Pancreas (tissue), 10 donors: ENCODE results near the gene CLSTN2. TPM values are rescaled to one million over a fixed set of nuclear protein-coding genes. Genes with fewer than 3 reads are reported as not detected.

ENCODE experiments used
- ATAC-seq, 4 donors: fragments of 200-7000 bp; cut with Tn5 transposase; one replicate each; pipeline versions ENCODE4 v1.8.0 to v1.9.1; 2020; ENCODE audit warnings: mild to moderate bottlenecking in 4 of 4, moderate library complexity in 4 of 4
- DNase-seq, 6 donors: peaks; one replicate each; pipeline ENCODE4 v3.0.0-alpha.2; 2020
- FAIRE-seq: peaks from 2 replicates; lab custom pipeline; 2012; peaks lifted over from hg19 to GRCh38; lab: Jason Lieb, UNC
- H3K27ac ChIP-seq, 4 donors: fragments of 200-600 bp; sonication (generic); 1 replicate in 3 of 4; 2 replicates in 1 of 4; pipeline versions ENCODE4 v1.5.0 to v1.8.0; 2020
- H3K27me3 ChIP-seq, 4 donors: fragments of 200-600 bp; one replicate each; pipeline ENCODE4 v1.8.0; 2021
- H3K36me3 ChIP-seq, 3 donors: fragments of 200-600 bp; sonication (generic) in 1 of 3; one replicate each; pipeline versions ENCODE4 v1.5.0 to v1.8.0; 2020 to 2021
- H3K4me1 ChIP-seq, 3 donors: fragments of 200-600 bp; one replicate each; pipeline ENCODE4 v1.8.0; 2021
- H3K4me3 ChIP-seq, 4 donors: fragments of 200-600 bp; sonication (generic) in 2 of 4; one replicate each; pipeline versions ENCODE4 v1.5.0 to v1.8.0; 2020 to 2021
- H3K9me3 ChIP-seq, 4 donors: fragments of 200-600 bp; one replicate each; pipeline ENCODE4 v1.8.0; 2021
- WGBS, 2 donors: extraction: QIAGEN DNeasy Blood & Tissue Kit; methylation state at CpG; one replicate each; pipeline ENCODE4 v1.1.7; 2013; 5-methylcytosine and 5-hydroxymethylcytosine counted together
- intact Hi-C, 3 donors: fragments of 100-400 bp; cut with DNase I; formaldehyde crosslinking; loops; one replicate each; pipeline versions ENCODE4 v1.11.1 to v1.14.2; 2022
- polyA plus RNA-seq, 2 donors: library from polyadenylated mRNA; stranded (reverse); fragments of 200-250 nt; gene quantifications; one replicate each; pipeline ENCODE4 v1.2.3, GENCODE V29; 2013
- total RNA-seq, 6 donors: library from RNA; stranded (reverse); fragmentation: NEBNext Ultra II Directional in 4 of 6; extraction: Animal tissue kit (Norgen Biotek cat#: 25700) in 4 of 6; gene quantifications; one replicate each; pipeline versions ENCODE4 v1.2.1 to v1.2.4, GENCODE V29; 2021 to 2023
- TF ChIP-seq, protein P1 (sequence below), 4 donors: fragments of 200-600 bp; sonication (generic) in 3 of 4; IDR thresholded peaks; one replicate each; pipeline versions ENCODE4 v1.5.0 to v1.8.0; 2021; ENCODE audit warnings: antibody characterized with exemption in 4 of 4
- donor health status: healthy with polysubstance abuse.
- donor health status: DM: no; HTN: no; CAD: no; lungs with moderate emphysema.
- donor health status: DM: no; HTN: no; CAD: no.
- donor health status: control.
- donor health status: control.
- donor health status: Bipolar disorder and iron deficiency.
- donor health status: DM: yes; HTN: yes; CAD: no.
- donor health status: DM: no; HTN: no; CAD: no.
- donor health status: DM: no; HTN: no; CAD: no.
- donor health status: DM: yes; HTN: yes; CAD: no.

Gene CLSTN2
- total and polyA plus RNA-seq, 8 donors: 0.65 to 9.3 (median 2.9) TPM

DNA sequence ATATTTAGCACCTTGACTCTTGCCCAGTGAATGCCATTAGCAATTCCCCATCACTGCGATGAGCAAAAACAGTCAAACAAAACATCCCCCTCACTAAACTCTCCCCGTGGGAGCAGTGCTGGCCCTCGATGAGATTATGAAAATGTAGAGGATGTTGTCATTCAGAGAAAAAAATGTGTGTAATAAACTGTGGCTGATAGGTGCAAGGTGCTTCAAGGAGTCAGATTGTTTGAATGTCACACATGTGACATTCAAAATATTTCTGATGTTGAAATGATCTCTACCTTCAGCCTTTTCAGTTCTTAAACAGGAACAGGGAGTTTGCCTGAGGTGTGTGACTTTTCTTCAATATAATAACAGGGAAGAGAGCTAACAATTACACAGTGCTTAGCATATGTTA lies 461.1 kb downstream of the CLSTN2 start:
- Histone ChIP-seq H3K27ac (no peak overlapping the region), H3K4me3 (no peak overlapping the region), H3K36me3 (no peaks in the 10 kb centered on the region), H3K4me1 (no peaks in the 10 kb centered on the region), H3K27me3 (peaks cover 0 to 2% (median 0%) of the 10 kb centered on the region in 4 donors), H3K9me3 (no peaks in the 10 kb centered on the region)
- WGBS, 2 donors: 70 to 76% methylated on average over 3 of the region's 3 CpGs
- TF ChIP-seq, protein P1, sequence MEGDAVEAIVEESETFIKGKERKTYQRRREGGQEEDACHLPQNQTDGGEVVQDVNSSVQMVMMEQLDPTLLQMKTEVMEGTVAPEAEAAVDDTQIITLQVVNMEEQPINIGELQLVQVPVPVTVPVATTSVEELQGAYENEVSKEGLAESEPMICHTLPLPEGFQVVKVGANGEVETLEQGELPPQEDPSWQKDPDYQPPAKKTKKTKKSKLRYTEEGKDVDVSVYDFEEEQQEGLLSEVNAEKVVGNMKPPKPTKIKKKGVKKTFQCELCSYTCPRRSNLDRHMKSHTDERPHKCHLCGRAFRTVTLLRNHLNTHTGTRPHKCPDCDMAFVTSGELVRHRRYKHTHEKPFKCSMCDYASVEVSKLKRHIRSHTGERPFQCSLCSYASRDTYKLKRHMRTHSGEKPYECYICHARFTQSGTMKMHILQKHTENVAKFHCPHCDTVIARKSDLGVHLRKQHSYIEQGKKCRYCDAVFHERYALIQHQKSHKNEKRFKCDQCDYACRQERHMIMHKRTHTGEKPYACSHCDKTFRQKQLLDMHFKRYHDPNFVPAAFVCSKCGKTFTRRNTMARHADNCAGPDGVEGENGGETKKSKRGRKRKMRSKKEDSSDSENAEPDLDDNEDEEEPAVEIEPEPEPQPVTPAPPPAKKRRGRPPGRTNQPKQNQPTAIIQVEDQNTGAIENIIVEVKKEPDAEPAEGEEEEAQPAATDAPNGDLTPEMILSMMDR (IDR thresholded peaks at IDR 0.05): no peak
- intact Hi-C loops: no loop called here
- ATAC-seq (no peak), FAIRE-seq (no peak), DNase-seq (no peak)

DNA sequence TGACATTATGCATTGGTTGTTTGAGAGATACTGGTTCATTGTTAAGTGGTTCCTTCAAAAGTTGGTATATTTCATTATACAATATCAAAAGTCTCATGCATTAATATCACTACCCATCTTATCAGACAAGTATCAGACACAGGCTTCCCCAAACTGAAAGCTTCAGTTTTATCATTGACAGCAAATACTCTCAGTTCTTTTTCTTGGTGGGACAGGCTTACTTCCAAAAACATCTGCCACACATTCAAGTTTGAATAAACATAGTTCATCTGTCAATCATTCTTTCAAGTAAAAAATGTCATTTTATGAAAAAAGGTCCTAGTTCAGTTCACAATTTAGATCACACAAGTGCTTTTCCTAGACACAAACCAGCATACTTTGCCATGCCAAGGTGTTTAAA lies 462.9 kb downstream of the CLSTN2 start:
- no peak for ATAC-seq

GRCh38 chr3:140398387-140398786 lies 463.4 kb downstream of the CLSTN2 start:
- intact Hi-C loops: no loop called here
- H3K27me3 ChIP-seq: peaks cover 0 to 2% (median 0%) of the 10 kb centered on the region in 4 donors
- ATAC-seq (no peak), FAIRE-seq (no peak), DNase-seq (no peak)
- H3K27ac ChIP-seq: no peak overlapping the region
- 63 to 82% methylated on average over 2 of the region's 2 CpGs for WGBS, 2 donors
- H3K9me3 ChIP-seq: no peaks in the 10 kb centered on the region
- H3K4me3 ChIP-seq: no peak overlapping the region
- no peaks in the 10 kb centered on the region for H3K36me3 ChIP-seq
- no peaks in the 10 kb centered on the region for H3K4me1 ChIP-seq
- TF ChIP-seq, protein P1 (IDR thresholded peaks at IDR 0.05): no peak

More for the DNA sequence above, 462.9 kb downstream of the CLSTN2 start:
- H3K9me3 ChIP-seq: no peaks in the 10 kb centered on the region
- FAIRE-seq: no peak
- no peak overlapping the region for H3K4me3 ChIP-seq
- TF ChIP-seq, protein P1 (IDR thresholded peaks at IDR 0.05): no peak
- no peak overlapping the region for H3K27ac ChIP-seq
- no peaks in the 10 kb centered on the region for H3K4me1 ChIP-seq
- no peaks in the 10 kb centered on the region for H3K36me3 ChIP-seq
- intact Hi-C loops: no loop called here
- no peak for DNase-seq
- H3K27me3 ChIP-seq: peaks cover 0 to 2% (median 0%) of the 10 kb centered on the region in 4 donors

- Histone ChIP-seq H3K4me1 (no peaks in the 10 kb centered on the region), H3K27me3 (peaks cover 0 to 2% (median 0%) of the 10 kb centered on the region in 4 donors), H3K36me3 (no peaks in the 10 kb centered on the region), H3K9me3 (no peaks in the 10 kb centered on the region), H3K4me3 (no peak overlapping the region), H3K27ac (no peak overlapping the region)
- intact Hi-C loops: no loop called here
- FAIRE-seq: no peak
- no peak for ATAC-seq
- WGBS, 2 donors: 60 to 73% methylated on average over 2 of the region's 2 CpGs
- TF ChIP-seq, protein P1 (IDR thresholded peaks at IDR 0.05): no peak
- DNase-seq: no peak
Observed at GRCh38 chr3:140399871-140400270, 464.9 kb downstream of the CLSTN2 start.

- Histone ChIP-seq H3K9me3 (no peaks in the 10 kb centered on the region), H3K36me3 (no peaks in the 10 kb centered on the region), H3K4me3 (no peak overlapping the region), H3K4me1 (no peaks in the 10 kb centered on the region), H3K27ac (no peak overlapping the region), H3K27me3 (peaks cover 0 to 2% (median 0%) of the 10 kb centered on the region in 4 donors)
- no peak for FAIRE-seq
- ATAC-seq: no peak
- WGBS, 2 donors: 84 to 93% methylated on average over 2 of the region's 2 CpGs
- TF ChIP-seq, protein P1 (IDR thresholded peaks at IDR 0.05): no peak
- DNase-seq: no peak
- intact Hi-C loops: no loop called here
Observed at GRCh38 chr3:140403079-140403478, 468.1 kb downstream of the CLSTN2 start.
